ENCODE data around the gene SOX18.

GRCh38 chr20:64069614-64070243 is 20.3 kb upstream of the SOX18 start:
- no peak for TF ChIP-seq ZNF274 (IDR thresholded peaks at IDR 0.05; ENCODE audit: low read depth, low read length)
- no peak for TF ChIP-seq YY1 (IDR thresholded peaks at IDR 0.05; ENCODE audit: insufficient read depth, insufficient read length)

Data from NT2/D1 (cell line).